Glutamatergic neuron (in vitro differentiated cells): ENCODE data around the gene ACSM5. TPM values are rescaled to one million over a fixed set of nuclear protein-coding genes. Genes with fewer than 3 reads are reported as not detected.
"Not testable (repeated sequence)": the region's sequence is repeated elsewhere in the genome, so short reads cannot be mapped to it uniquely, and the experiment has no call there.

Experiments used
- DNase-seq: peaks from one replicate; pipeline ENCODE4 v3.0.0; 2022
- H3K27ac Mint-ChIP-seq: one replicate; pipeline ENCODE4 v1.8.0; 2020; ENCODE audit warnings: mild to moderate bottlenecking, mixed read lengths, inconsistent platforms; ENCODE audit not compliant: unreplicated experiment
- H3K27me3 Mint-ChIP-seq: one replicate; pipeline ENCODE4 v1.8.0; 2020; ENCODE audit warnings: mild to moderate bottlenecking, moderate library complexity, mixed read lengths, inconsistent platforms; ENCODE audit not compliant: unreplicated experiment
- H3K36me3 Mint-ChIP-seq: one replicate; pipeline ENCODE4 v1.8.0; 2020; ENCODE audit warnings: mild to moderate bottlenecking, mixed read lengths, inconsistent platforms; ENCODE audit not compliant: unreplicated experiment
- H3K4me1 Mint-ChIP-seq: one replicate; pipeline ENCODE4 v1.8.0; 2020; ENCODE audit warnings: mild to moderate bottlenecking, low read depth, mixed read lengths, inconsistent platforms; ENCODE audit not compliant: unreplicated experiment
- H3K4me3 Mint-ChIP-seq: one replicate; pipeline ENCODE4 v1.8.0; 2020; ENCODE audit warnings: mild to moderate bottlenecking, mixed read lengths, inconsistent platforms; ENCODE audit not compliant: unreplicated experiment
- H3K9me3 Mint-ChIP-seq: one replicate; pipeline ENCODE4 v1.8.0; 2020; ENCODE audit warnings: mild to moderate bottlenecking, moderate library complexity, mixed read lengths, inconsistent platforms; ENCODE audit not compliant: unreplicated experiment
- CTCF ChIP-seq: fragments of 200-600 bp; sonication (generic); IDR thresholded peaks from one replicate; pipeline ENCODE4 v1.5.0; 2021; ENCODE audit not compliant: partially characterized antibody, unreplicated experiment
- total RNA-seq: library from RNA; stranded (reverse); fragmentation: NEBNext Ultra II Directional; extraction: Animal tissue kit (Norgen Biotek cat#: 25700); gene quantifications from one replicate; pipeline ENCODE4 v1.2.1, GENCODE V29; 2021; ENCODE audit not compliant: unreplicated experiment

The ACSM5 gene
- total RNA-seq, 1 donor from 2014 or later: not detected

- Mint-ChIP-seq H3K27ac (no peak overlapping the region), H3K36me3 (no peaks in the 10 kb centered on the region), H3K27me3 (peaks cover 7% of the 10 kb centered on the region), H3K4me3 (no peak overlapping the region), H3K4me1 (no peaks in the 10 kb centered on the region), H3K9me3 (peaks cover 2% of the 10 kb centered on the region)
- no peak for TF ChIP-seq CTCF
- DNase-seq: no peak
These were observed 21.6 kb downstream of the ACSM5 start for GRCh38 chr16:20430948-20431347.

GRCh38 chr16:20438950-20439349, 29.6 kb downstream of the ACSM5 start:
- H3K4me3 Mint-ChIP-seq, DNase-seq, H3K4me1 Mint-ChIP-seq: not testable (repeated sequence)

DNA sequence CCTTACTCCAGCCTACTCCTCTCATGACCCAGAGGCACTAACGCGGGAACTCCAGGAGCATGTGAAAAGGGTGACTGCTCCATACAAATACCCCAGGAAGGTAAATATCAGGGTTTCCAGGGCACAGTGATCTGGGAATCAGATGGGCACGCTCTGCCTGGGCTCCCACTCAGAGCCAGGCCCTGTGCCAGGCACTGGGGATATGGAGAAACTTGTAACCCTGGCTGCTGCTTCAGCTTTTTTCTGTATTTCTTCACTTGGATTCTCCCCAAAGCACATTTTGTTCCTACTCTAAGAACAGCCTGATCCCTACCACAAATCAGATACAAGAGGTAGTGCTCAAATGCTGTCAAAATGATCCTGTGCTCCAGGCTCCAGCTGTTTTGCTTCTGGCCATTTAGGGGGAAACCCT, 30.5 kb downstream of the ACSM5 start:
- H3K36me3 Mint-ChIP-seq, H3K27ac Mint-ChIP-seq, H3K4me1 Mint-ChIP-seq, H3K4me3 Mint-ChIP-seq, DNase-seq, H3K27me3 Mint-ChIP-seq, H3K9me3 Mint-ChIP-seq: not testable (repeated sequence)

More at GRCh38 chr16:20438950-20439349, 29.6 kb downstream of the ACSM5 start:
- not testable (repeated sequence) for H3K36me3 Mint-ChIP-seq, H3K27me3 Mint-ChIP-seq, H3K27ac Mint-ChIP-seq, H3K9me3 Mint-ChIP-seq

DNA sequence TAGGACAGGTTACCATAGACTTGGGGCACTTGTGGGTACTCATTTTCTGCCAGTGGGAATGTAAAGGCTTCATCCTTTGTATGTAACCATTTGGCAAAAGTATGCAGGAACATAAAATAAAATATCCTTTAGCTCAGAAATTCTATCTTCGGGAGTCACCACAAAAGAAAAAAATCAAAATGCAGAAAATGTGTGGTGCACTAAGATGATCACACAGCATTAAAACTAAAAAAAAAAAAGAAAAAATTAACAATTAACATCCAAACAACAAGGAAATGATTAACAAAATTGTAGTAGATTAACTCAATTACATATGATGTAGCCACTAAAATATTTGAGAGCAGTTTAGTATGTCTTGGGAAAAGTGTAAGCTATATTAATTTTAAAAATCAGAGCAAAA, 31.4 kb downstream of the ACSM5 start:
- not testable (repeated sequence) for H3K27me3 Mint-ChIP-seq, H3K4me1 Mint-ChIP-seq, H3K36me3 Mint-ChIP-seq, H3K27ac Mint-ChIP-seq, H3K4me3 Mint-ChIP-seq, H3K9me3 Mint-ChIP-seq, DNase-seq

GRCh38 chr16:20441191-20441590, 31.9 kb downstream of the ACSM5 start:
- Mint-ChIP-seq H3K27ac (no peak overlapping the region), H3K4me1 (no peaks in the 10 kb centered on the region)
- TF ChIP-seq CTCF: no peak

GRCh38 chr16:20441859-20442258, 32.5 kb downstream of the ACSM5 start:
- not testable (repeated sequence) for H3K27me3 Mint-ChIP-seq, H3K36me3 Mint-ChIP-seq, DNase-seq, H3K4me3 Mint-ChIP-seq, H3K9me3 Mint-ChIP-seq, H3K27ac Mint-ChIP-seq, H3K4me1 Mint-ChIP-seq

More at GRCh38 chr16:20441191-20441590, 31.9 kb downstream of the ACSM5 start:
- Mint-ChIP-seq H3K4me3 (no peak overlapping the region), H3K9me3 (no peaks in the 10 kb centered on the region), H3K36me3 (no peaks in the 10 kb centered on the region), H3K27me3 (peaks cover 2% of the 10 kb centered on the region)
- no peak for DNase-seq

GRCh38 chr16:20446652-20447393, 37.5 kb downstream of the ACSM5 start:
- not testable (repeated sequence) for H3K4me1 Mint-ChIP-seq, H3K4me3 Mint-ChIP-seq, H3K36me3 Mint-ChIP-seq, H3K9me3 Mint-ChIP-seq, H3K27me3 Mint-ChIP-seq, H3K27ac Mint-ChIP-seq, DNase-seq

GRCh38 chr16:20451364-20451763, 42.0 kb downstream of the ACSM5 start, which contains the start of gene ACSM2A:
ACSM2A (plus strand) TSS chr16:20451521; CDS start chr16:20460115, 8,594 bp downstream.
- not testable (repeated sequence) for H3K4me3 Mint-ChIP-seq

GRCh38 chr16:20453633-20454032, 44.3 kb downstream of the ACSM5 start:
- H3K36me3 Mint-ChIP-seq, H3K27ac Mint-ChIP-seq, H3K4me3 Mint-ChIP-seq, H3K4me1 Mint-ChIP-seq, DNase-seq, H3K9me3 Mint-ChIP-seq, H3K27me3 Mint-ChIP-seq: not testable (repeated sequence)

More at GRCh38 chr16:20451364-20451763, 42.0 kb downstream of the ACSM5 start, which contains the start of gene ACSM2A:
- H3K27ac Mint-ChIP-seq, H3K27me3 Mint-ChIP-seq, DNase-seq, H3K9me3 Mint-ChIP-seq, H3K4me1 Mint-ChIP-seq, H3K36me3 Mint-ChIP-seq: not testable (repeated sequence)

- not testable (repeated sequence) for DNase-seq, H3K36me3 Mint-ChIP-seq, H3K4me3 Mint-ChIP-seq, H3K27me3 Mint-ChIP-seq, H3K4me1 Mint-ChIP-seq, H3K27ac Mint-ChIP-seq, H3K9me3 Mint-ChIP-seq
These were observed 49.9 kb downstream of the ACSM5 start for GRCh38 chr16:20459227-20459626.

DNA sequence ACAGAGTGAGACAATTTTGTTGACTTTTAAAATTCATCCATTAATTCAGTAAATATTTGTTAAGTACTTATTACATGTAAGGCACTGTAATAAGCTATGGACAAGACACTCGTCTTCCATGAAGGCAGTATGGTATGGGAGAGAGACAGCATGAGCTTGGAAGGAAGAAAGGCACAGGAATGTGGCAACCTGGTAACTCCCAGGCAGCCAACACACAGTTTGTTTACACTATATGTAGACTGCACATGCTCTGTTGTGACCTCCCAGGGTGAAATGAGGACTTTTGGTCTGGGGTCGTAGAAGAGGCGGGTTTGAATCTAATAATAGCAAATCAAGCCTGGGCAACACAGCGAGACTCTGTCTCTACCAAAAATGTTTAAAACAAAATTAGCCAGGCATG, 51.0 kb downstream of the ACSM5 start:
- not testable (repeated sequence) for H3K36me3 Mint-ChIP-seq, H3K4me1 Mint-ChIP-seq, H3K9me3 Mint-ChIP-seq, H3K27me3 Mint-ChIP-seq, H3K27ac Mint-ChIP-seq, DNase-seq, H3K4me3 Mint-ChIP-seq
